Esophagus (tissue), 2 donors: ENCODE data around the gene LPAR6. TPM values are rescaled to one million over a fixed set of nuclear protein-coding genes. Genes with fewer than 3 reads are reported as not detected.

Source experiments
- polyA plus RNA-seq, 2 donors: library from polyadenylated mRNA; stranded (reverse); fragments of 200-250 nt; gene quantifications; one replicate each; pipeline ENCODE4 v1.2.3, GENCODE V29; 2013
- donor health status: healthy with polysubstance abuse.
- donor health status: Bipolar disorder and iron deficiency.

Gene LPAR6
- polyA plus RNA-seq, 2 donors, result 57.6 to 87.5 TPM

Other genes with a start within 250 kb of the LPAR6 start
- gene ITM2B, start 179.9 kb downstream of the LPAR6 start, polyA plus RNA-seq, result 100 to 1,000 TPM; 340 to 473 TPM
- gene RB1, start 109.4 kb downstream of the LPAR6 start, polyA plus RNA-seq, result 10 to 100 TPM; 15.5 to 17.4 TPM
- gene RCBTB2, start 120.0 kb upstream of the LPAR6 start, polyA plus RNA-seq, result 10 to 100 TPM in 1 of 2 donors, 1 to 10 TPM in 1; 8.7 to 15.0 TPM
- gene CYSLTR2, start 240.8 kb upstream of the LPAR6 start, polyA plus RNA-seq, result under 1 TPM; 0.07 to 0.12 TPM